SK-N-SH treated with all-trans-retinoic acid at 6 μM for 48 hours (cell line): Measurements from ENCODE around the gene GPR161.

Source experiments
- ATAC-seq: fragments of 200-7000 bp; cut with Tn5 transposase; 3 replicates; pipeline ENCODE4 v1.9.1; 2020; ENCODE audit warnings: mild to moderate bottlenecking, moderate library complexity
- ARNTL ChIP-seq: fragments of 450-650 bp; formaldehyde crosslinking; IDR thresholded peaks from 2 replicates; pipeline ENCODE4 v1.5.0; 2020; ENCODE audit warnings: low read depth, mild to moderate bottlenecking, moderate library complexity, borderline replicate concordance
- BACH2 ChIP-seq: fragments of 250-450 bp; sonication (Bioruptor Pico); IDR thresholded peaks from 2 replicates; pipeline ENCODE4 v1.9.0; 2021; ENCODE audit warnings: mild to moderate bottlenecking, borderline replicate concordance
- CREB5 ChIP-seq: fragments of 250-450 bp; sonication (Bioruptor Pico); IDR thresholded peaks from 2 replicates; pipeline ENCODE4 v1.5.1; 2020; ENCODE audit warnings: low read depth, mild to moderate bottlenecking, moderate library complexity
- CSDC2 ChIP-seq: fragments of 250-450 bp; sonication (Bioruptor Pico); IDR thresholded peaks from 2 replicates; pipeline ENCODE4 v1.5.0; 2020; ENCODE audit warnings: mild to moderate bottlenecking, moderate library complexity
- ESRRG ChIP-seq: fragments of 250-450 bp; sonication (Bioruptor Pico); IDR thresholded peaks from 2 replicates; pipeline ENCODE4 v1.6.1; 2021; ENCODE audit warnings: mild to moderate bottlenecking
- GLIS3 ChIP-seq: fragments of 250-450 bp; sonication (Bioruptor Pico); IDR thresholded peaks from 2 replicates; pipeline ENCODE4 v1.5.0; 2020; ENCODE audit warnings: mild to moderate bottlenecking, moderate library complexity
- ISL1 ChIP-seq: fragments of 250-450 bp; sonication (Bioruptor Pico); IDR thresholded peaks from 2 replicates; pipeline ENCODE4 v2.1.2; 2022; ENCODE audit warnings: mild to moderate bottlenecking, moderate library complexity
- OSR1 ChIP-seq: fragments of 250-450 bp; sonication (Bioruptor Pico); IDR thresholded peaks from 2 replicates; pipeline ENCODE4 v1.8.0; 2022; ENCODE audit warnings: moderate library complexity, mild to moderate bottlenecking, inconsistent platforms
- PPARA ChIP-seq: fragments of 250-450 bp; sonication (Bioruptor Pico); IDR thresholded peaks from 2 replicates; pipeline ENCODE4 v1.5.0; 2020; ENCODE audit warnings: mild to moderate bottlenecking, borderline replicate concordance
- RARB ChIP-seq: fragments of 250-450 bp; sonication (Bioruptor Pico); IDR thresholded peaks from 2 replicates; pipeline ENCODE4 v1.8.0; 2021; ENCODE audit warnings: mild to moderate bottlenecking, moderate library complexity
- SNAI2 ChIP-seq: fragments of 250-450 bp; sonication (Bioruptor Pico); IDR thresholded peaks from 2 replicates; pipeline ENCODE4 v1.5.0; 2020; ENCODE audit warnings: mild to moderate bottlenecking, moderate library complexity
- TCF4 ChIP-seq: fragments of 250-450 bp; sonication (Bioruptor Pico); IDR thresholded peaks from 2 replicates; pipeline ENCODE4 v1.8.0; 2021; ENCODE audit warnings: mild to moderate bottlenecking, moderate library complexity, borderline replicate concordance
- TOX ChIP-seq: fragments of 250-450 bp; sonication (Bioruptor Pico); IDR thresholded peaks from 2 replicates; pipeline ENCODE4 v1.8.0; 2021; ENCODE audit warnings: mild to moderate bottlenecking, moderate library complexity, borderline replicate concordance
- ZC3H10 ChIP-seq: fragments of 250-450 bp; sonication (Bioruptor Pico); IDR thresholded peaks from 2 replicates; pipeline ENCODE4 v1.5.1; 2021; ENCODE audit warnings: mild to moderate bottlenecking, moderate library complexity
- ZFP3 ChIP-seq: fragments of 250-450 bp; sonication (Bioruptor Pico); IDR thresholded peaks from 2 replicates; pipeline ENCODE4 v1.5.0; 2020; ENCODE audit warnings: mild to moderate bottlenecking, moderate library complexity
- ZFP30 ChIP-seq: fragments of 450-650 bp; formaldehyde crosslinking; IDR thresholded peaks from 2 replicates; pipeline ENCODE4 v1.5.0; 2022; ENCODE audit warnings: mild to moderate bottlenecking, moderate library complexity
- ZNF565 ChIP-seq: fragments of 450-650 bp; formaldehyde crosslinking; conservative IDR thresholded peaks from 2 replicates; pipeline ENCODE4 v1.5.0; 2020; ENCODE audit warnings: low read depth, mild to moderate bottlenecking, moderate library complexity
- ZNF70 ChIP-seq: fragments of 450-650 bp; formaldehyde crosslinking; IDR thresholded peaks from 2 replicates; pipeline ENCODE4 v1.5.0; 2020; ENCODE audit warnings: mild to moderate bottlenecking, moderate library complexity
- ZNF8 ChIP-seq: fragments of 450-650 bp; formaldehyde crosslinking; IDR thresholded peaks from 2 replicates; pipeline ENCODE4 v1.5.0; 2020; ENCODE audit warnings: mild to moderate bottlenecking, moderate library complexity
- TF ChIP-seq, protein P1 (sequence below): fragments of 250-450 bp; sonication (Bioruptor Pico); IDR thresholded peaks from 2 replicates; pipeline ENCODE4 v1.5.0; 2020; ENCODE audit warnings: mild to moderate bottlenecking, moderate library complexity
- TF ChIP-seq, protein P2 (sequence below): fragments of 250-450 bp; sonication (Bioruptor Pico); IDR thresholded peaks from 2 replicates; pipeline ENCODE4 v1.8.0; 2021; ENCODE audit warnings: low read depth, mild to moderate bottlenecking, moderate library complexity, borderline replicate concordance
- TF ChIP-seq, protein P3 (sequence below): fragments of 250-450 bp; sonication (Bioruptor Pico); IDR thresholded peaks from 2 replicates; pipeline ENCODE4 v1.8.0; 2020; ENCODE audit warnings: mild to moderate bottlenecking, moderate library complexity, borderline replicate concordance

Gene GPR161

DNA sequence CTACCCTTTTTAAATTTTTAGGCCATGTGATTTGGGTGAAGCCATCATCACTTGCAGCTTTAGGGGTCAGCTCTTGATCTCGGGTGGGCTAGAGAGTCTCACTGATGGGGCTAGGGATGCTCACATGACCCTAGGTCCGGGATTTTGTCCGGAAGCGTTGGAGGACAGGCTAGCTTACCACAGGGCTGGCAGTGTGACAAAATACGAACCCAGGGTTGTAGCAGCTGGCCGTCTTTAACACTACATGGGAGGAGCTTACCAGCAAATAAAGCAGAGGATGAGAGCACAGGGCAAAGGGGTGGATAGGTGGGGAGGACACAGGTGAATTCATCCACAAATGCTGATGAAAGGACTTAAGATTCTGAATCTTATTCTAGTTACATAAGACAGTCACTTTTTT is 21.9 kb downstream of the GPR161 start:
- TF ChIP-seq ZFP3 = no peak
- ATAC-seq = no peak

- TF ChIP-seq TCF4 (CRISPR knock-in tag) = no peak
- TF ChIP-seq TOX (CRISPR knock-in tag) = no peak
- TF ChIP-seq ZNF70 (CRISPR knock-in tag) = no peak
- TF ChIP-seq, protein P1, sequence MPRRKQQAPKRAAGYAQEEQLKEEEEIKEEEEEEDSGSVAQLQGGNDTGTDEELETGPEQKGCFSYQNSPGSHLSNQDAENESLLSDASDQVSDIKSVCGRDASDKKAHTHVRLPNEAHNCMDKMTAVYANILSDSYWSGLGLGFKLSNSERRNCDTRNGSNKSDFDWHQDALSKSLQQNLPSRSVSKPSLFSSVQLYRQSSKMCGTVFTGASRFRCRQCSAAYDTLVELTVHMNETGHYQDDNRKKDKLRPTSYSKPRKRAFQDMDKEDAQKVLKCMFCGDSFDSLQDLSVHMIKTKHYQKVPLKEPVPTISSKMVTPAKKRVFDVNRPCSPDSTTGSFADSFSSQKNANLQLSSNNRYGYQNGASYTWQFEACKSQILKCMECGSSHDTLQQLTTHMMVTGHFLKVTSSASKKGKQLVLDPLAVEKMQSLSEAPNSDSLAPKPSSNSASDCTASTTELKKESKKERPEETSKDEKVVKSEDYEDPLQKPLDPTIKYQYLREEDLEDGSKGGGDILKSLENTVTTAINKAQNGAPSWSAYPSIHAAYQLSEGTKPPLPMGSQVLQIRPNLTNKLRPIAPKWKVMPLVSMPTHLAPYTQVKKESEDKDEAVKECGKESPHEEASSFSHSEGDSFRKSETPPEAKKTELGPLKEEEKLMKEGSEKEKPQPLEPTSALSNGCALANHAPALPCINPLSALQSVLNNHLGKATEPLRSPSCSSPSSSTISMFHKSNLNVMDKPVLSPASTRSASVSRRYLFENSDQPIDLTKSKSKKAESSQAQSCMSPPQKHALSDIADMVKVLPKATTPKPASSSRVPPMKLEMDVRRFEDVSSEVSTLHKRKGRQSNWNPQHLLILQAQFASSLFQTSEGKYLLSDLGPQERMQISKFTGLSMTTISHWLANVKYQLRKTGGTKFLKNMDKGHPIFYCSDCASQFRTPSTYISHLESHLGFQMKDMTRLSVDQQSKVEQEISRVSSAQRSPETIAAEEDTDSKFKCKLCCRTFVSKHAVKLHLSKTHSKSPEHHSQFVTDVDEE (CRISPR knock-in tag) = no peak
- TF ChIP-seq OSR1 (CRISPR knock-in tag) = no peak
- TF ChIP-seq, protein P2, sequence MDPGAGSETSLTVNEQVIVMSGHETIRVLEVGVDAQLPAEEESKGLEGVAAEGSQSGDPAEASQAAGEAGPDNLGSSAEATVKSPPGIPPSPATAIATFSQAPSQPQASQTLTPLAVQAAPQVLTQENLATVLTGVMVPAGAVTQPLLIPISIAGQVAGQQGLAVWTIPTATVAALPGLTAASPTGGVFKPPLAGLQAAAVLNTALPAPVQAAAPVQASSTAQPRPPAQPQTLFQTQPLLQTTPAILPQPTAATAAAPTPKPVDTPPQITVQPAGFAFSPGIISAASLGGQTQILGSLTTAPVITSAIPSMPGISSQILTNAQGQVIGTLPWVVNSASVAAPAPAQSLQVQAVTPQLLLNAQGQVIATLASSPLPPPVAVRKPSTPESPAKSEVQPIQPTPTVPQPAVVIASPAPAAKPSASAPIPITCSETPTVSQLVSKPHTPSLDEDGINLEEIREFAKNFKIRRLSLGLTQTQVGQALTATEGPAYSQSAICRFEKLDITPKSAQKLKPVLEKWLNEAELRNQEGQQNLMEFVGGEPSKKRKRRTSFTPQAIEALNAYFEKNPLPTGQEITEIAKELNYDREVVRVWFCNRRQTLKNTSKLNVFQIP = no peak
- TF ChIP-seq ZNF8 = no peak
- no peak for TF ChIP-seq ZC3H10 (CRISPR knock-in tag)
- no peak for TF ChIP-seq ESRRG (CRISPR knock-in tag)
- no peak for TF ChIP-seq BACH2 (CRISPR knock-in tag)
- peak; percentile 96 for ATAC-seq
These were observed 23.9 kb downstream of the GPR161 start for GRCh38 chr1:168112673-168113305.

- no peak for ATAC-seq
- TF ChIP-seq CSDC2 = no peak
- no peak for TF ChIP-seq SNAI2 (CRISPR knock-in tag)
- no peak for TF ChIP-seq OSR1 (CRISPR knock-in tag)
- TF ChIP-seq, protein P1 (CRISPR knock-in tag) = no peak
- no peak for TF ChIP-seq ZFP3
- no peak for TF ChIP-seq ARNTL
- TF ChIP-seq, protein P2 = no peak
- TF ChIP-seq ESRRG (CRISPR knock-in tag) = no peak
- TF ChIP-seq, protein P3, sequence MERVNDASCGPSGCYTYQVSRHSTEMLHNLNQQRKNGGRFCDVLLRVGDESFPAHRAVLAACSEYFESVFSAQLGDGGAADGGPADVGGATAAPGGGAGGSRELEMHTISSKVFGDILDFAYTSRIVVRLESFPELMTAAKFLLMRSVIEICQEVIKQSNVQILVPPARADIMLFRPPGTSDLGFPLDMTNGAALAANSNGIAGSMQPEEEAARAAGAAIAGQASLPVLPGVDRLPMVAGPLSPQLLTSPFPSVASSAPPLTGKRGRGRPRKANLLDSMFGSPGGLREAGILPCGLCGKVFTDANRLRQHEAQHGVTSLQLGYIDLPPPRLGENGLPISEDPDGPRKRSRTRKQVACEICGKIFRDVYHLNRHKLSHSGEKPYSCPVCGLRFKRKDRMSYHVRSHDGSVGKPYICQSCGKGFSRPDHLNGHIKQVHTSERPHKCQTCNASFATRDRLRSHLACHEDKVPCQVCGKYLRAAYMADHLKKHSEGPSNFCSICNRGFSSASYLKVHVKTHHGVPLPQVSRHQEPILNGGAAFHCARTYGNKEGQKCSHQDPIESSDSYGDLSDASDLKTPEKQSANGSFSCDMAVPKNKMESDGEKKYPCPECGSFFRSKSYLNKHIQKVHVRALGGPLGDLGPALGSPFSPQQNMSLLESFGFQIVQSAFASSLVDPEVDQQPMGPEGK (CRISPR knock-in tag) = no peak
- no peak for TF ChIP-seq ZNF565 (CRISPR knock-in tag)
- no peak for TF ChIP-seq TCF4 (CRISPR knock-in tag)
- no peak for TF ChIP-seq CREB5 (CRISPR knock-in tag)
- TF ChIP-seq ZFP30 (CRISPR knock-in tag) = no peak
- TF ChIP-seq PPARA (CRISPR knock-in tag) = no peak
- TF ChIP-seq TOX (CRISPR knock-in tag) = no peak
- no peak for TF ChIP-seq GLIS3 (CRISPR knock-in tag)
- TF ChIP-seq ISL1 (CRISPR knock-in tag) = no peak
- TF ChIP-seq RARB (CRISPR knock-in tag) = no peak
- no peak for TF ChIP-seq ZC3H10 (CRISPR knock-in tag)
These were observed 25.7 kb downstream of the GPR161 start for GRCh38 chr1:168110896-168111545.
